ENCODE data around the gene VTI1A.

VTI1A gene

GRCh38 chr10:112677689-112678088 is 230.7 kb downstream of the VTI1A start:
- H4K20me1 ChIP-seq = no peaks in the 10 kb centered on the region
- H3K4me3 ChIP-seq = no peak overlapping the region
- H3K27ac ChIP-seq = no peak overlapping the region
- H3K9me3 ChIP-seq = no peaks in the 10 kb centered on the region
- H3K4me1 ChIP-seq = 0 out of 2 replicates have a peak, but pooled peaks cover 7% of the 10 kb centered on the region
- no peak overlapping the region for H3K9ac ChIP-seq
- H3K27me3 ChIP-seq = no peaks in the 10 kb centered on the region
- no peak overlapping the region for H3K4me2 ChIP-seq
- H3K36me3 ChIP-seq = peaks cover 15% of the 10 kb centered on the region; the same call in 1 of the 2 replicates
- no peak for TF ChIP-seq Cebpa-rat (IDR thresholded peaks at IDR 0.05)

GRCh38 chr10:112678581-112678980 is 231.6 kb downstream of the VTI1A start:
- Histone ChIP-seq H3K9ac (no peak overlapping the region), H3K4me2 (no peak overlapping the region), H3K4me3 (no peak overlapping the region), H3K4me1 (0 out of 2 replicates have a peak, but pooled peaks cover 7% of the 10 kb centered on the region), H4K20me1 (no peaks in the 10 kb centered on the region), H3K27ac (no peak overlapping the region), H3K36me3 (peaks cover 15% of the 10 kb centered on the region; the same call in 1 of the 2 replicates), H3K27me3 (no peaks in the 10 kb centered on the region), H3K9me3 (no peaks in the 10 kb centered on the region)
- TF ChIP-seq Cebpa-rat (IDR thresholded peaks at IDR 0.05) = no peak

GRCh38 chr10:112678987-112679386 is 232.0 kb downstream of the VTI1A start:
- TF ChIP-seq Cebpa-rat (IDR thresholded peaks at IDR 0.05) = no peak
- Histone ChIP-seq H3K27me3 (no peaks in the 10 kb centered on the region), H3K9me3 (no peaks in the 10 kb centered on the region), H3K36me3 (peaks cover 15% of the 10 kb centered on the region; the same call in 1 of the 2 replicates), H3K9ac (no peak overlapping the region), H3K4me1 (0 out of 2 replicates have a peak, but pooled peaks cover 7% of the 10 kb centered on the region), H4K20me1 (no peaks in the 10 kb centered on the region), H3K27ac (no peak overlapping the region), H3K4me3 (no peak overlapping the region), H3K4me2 (no peak overlapping the region)

- Histone ChIP-seq H4K20me1 (no peaks in the 10 kb centered on the region), H3K4me3 (no peak overlapping the region), H3K27ac (no peak overlapping the region), H3K4me1 (0 out of 2 replicates have a peak, but pooled peaks cover 7% of the 10 kb centered on the region), H3K9ac (no peak overlapping the region), H3K4me2 (no peak overlapping the region), H3K27me3 (no peaks in the 10 kb centered on the region), H3K36me3 (peaks cover 15% of the 10 kb centered on the region; the same call in 1 of the 2 replicates), H3K9me3 (no peaks in the 10 kb centered on the region)
- no peak for TF ChIP-seq Cebpa-rat (IDR thresholded peaks at IDR 0.05)
Measured at GRCh38 chr10:112679392-112679791, 232.4 kb downstream of the VTI1A start.

GRCh38 chr10:112680586-112680985 is 233.6 kb downstream of the VTI1A start:
- no peak overlapping the region for H3K4me3 ChIP-seq
- TF ChIP-seq Cebpa-rat (IDR thresholded peaks at IDR 0.05) = no peak
- no peak overlapping the region for H3K9ac ChIP-seq
- H3K4me2 ChIP-seq = no peak overlapping the region
- H3K27me3 ChIP-seq = no peaks in the 10 kb centered on the region
- H3K36me3 ChIP-seq = peaks cover 15% of the 10 kb centered on the region; the same call in 1 of the 2 replicates
- H3K4me1 ChIP-seq = 0 out of 2 replicates have a peak, but pooled peaks cover 7% of the 10 kb centered on the region
- H4K20me1 ChIP-seq = no peaks in the 10 kb centered on the region
- H3K9me3 ChIP-seq = no peaks in the 10 kb centered on the region
- no peak overlapping the region for H3K27ac ChIP-seq

GRCh38 chr10:112687647-112688046 is 240.6 kb downstream of the VTI1A start:
- TF ChIP-seq Cebpa-rat (IDR thresholded peaks at IDR 0.05) = no peak
- no peak overlapping the region for H3K4me2 ChIP-seq
- H3K9me3 ChIP-seq = no peaks in the 10 kb centered on the region
- H3K4me3 ChIP-seq = no peak overlapping the region
- no peak overlapping the region for H3K27ac ChIP-seq
- H4K20me1 ChIP-seq = no peaks in the 10 kb centered on the region
- no peaks in the 10 kb centered on the region for H3K4me1 ChIP-seq
- H3K36me3 ChIP-seq = no peaks in the 10 kb centered on the region
- no peaks in the 10 kb centered on the region for H3K27me3 ChIP-seq
- H3K9ac ChIP-seq = no peak overlapping the region

- H3K36me3 ChIP-seq = no peaks in the 10 kb centered on the region
- no peaks in the 10 kb centered on the region for H3K9me3 ChIP-seq
- H3K27me3 ChIP-seq = no peaks in the 10 kb centered on the region
- no peaks in the 10 kb centered on the region for H3K4me1 ChIP-seq
- no peaks in the 10 kb centered on the region for H4K20me1 ChIP-seq
- no peak overlapping the region for H3K4me3 ChIP-seq
- H3K9ac ChIP-seq = no peak overlapping the region
- H3K27ac ChIP-seq = no peak overlapping the region
- H3K4me2 ChIP-seq = no peak overlapping the region
- no peak for TF ChIP-seq Cebpa-rat (IDR thresholded peaks at IDR 0.05)
Measured at GRCh38 chr10:112689327-112690072, 242.5 kb downstream of the VTI1A start.

- no peak for TF ChIP-seq Cebpa-rat (IDR thresholded peaks at IDR 0.05)
Measured at GRCh38 chr10:112695539-112695938, 248.5 kb downstream of the VTI1A start.

GRCh38 chr10:112696592-112696991 is 249.6 kb downstream of the VTI1A start:
- TF ChIP-seq Cebpa-rat (IDR thresholded peaks at IDR 0.05) = no peak
- no peak overlapping the region for H3K4me2 ChIP-seq
- H3K9ac ChIP-seq = no peak overlapping the region
- no peaks in the 10 kb centered on the region for H3K27me3 ChIP-seq
- no peaks in the 10 kb centered on the region for H3K4me1 ChIP-seq
- H3K36me3 ChIP-seq = peaks cover 9% of the 10 kb centered on the region; the same call in 1 of the 2 replicates
- H3K27ac ChIP-seq = no peak overlapping the region
- no peaks in the 10 kb centered on the region for H4K20me1 ChIP-seq
- no peaks in the 10 kb centered on the region for H3K9me3 ChIP-seq
- H3K4me3 ChIP-seq = no peak overlapping the region

More at GRCh38 chr10:112695539-112695938, 248.5 kb downstream of the VTI1A start:
- peaks cover 9% of the 10 kb centered on the region; the same call in 1 of the 2 replicates for H3K36me3 ChIP-seq
- no peaks in the 10 kb centered on the region for H3K27me3 ChIP-seq
- H3K9me3 ChIP-seq = no peaks in the 10 kb centered on the region
- no peak overlapping the region for H3K4me3 ChIP-seq
- H3K27ac ChIP-seq = no peak overlapping the region
- H4K20me1 ChIP-seq = no peaks in the 10 kb centered on the region
- no peaks in the 10 kb centered on the region for H3K4me1 ChIP-seq
- no peak overlapping the region for H3K9ac ChIP-seq
- H3K4me2 ChIP-seq = no peak overlapping the region

- no peak overlapping the region for H3K4me2 ChIP-seq
- no peak for TF ChIP-seq Cebpa-rat (IDR thresholded peaks at IDR 0.05)
- H3K36me3 ChIP-seq = peaks cover 14% of the 10 kb centered on the region; the same call in 1 of the 2 replicates
- no peak overlapping the region for H3K9ac ChIP-seq
- H3K9me3 ChIP-seq = no peaks in the 10 kb centered on the region
- H3K4me3 ChIP-seq = no peak overlapping the region
- H4K20me1 ChIP-seq = no peaks in the 10 kb centered on the region
- no peaks in the 10 kb centered on the region for H3K27me3 ChIP-seq
- H3K4me1 ChIP-seq = no peaks in the 10 kb centered on the region
- H3K27ac ChIP-seq = no peak overlapping the region
Measured at GRCh38 chr10:112698133-112698817, 251.3 kb downstream of the VTI1A start.
